ENCODE results near the gene CHAF1A.

CHAF1A gene

GRCh38 chr19:4443966-4444764 lies 41.7 kb downstream of the CHAF1A start:
- DNase-seq = no peak

DNA sequence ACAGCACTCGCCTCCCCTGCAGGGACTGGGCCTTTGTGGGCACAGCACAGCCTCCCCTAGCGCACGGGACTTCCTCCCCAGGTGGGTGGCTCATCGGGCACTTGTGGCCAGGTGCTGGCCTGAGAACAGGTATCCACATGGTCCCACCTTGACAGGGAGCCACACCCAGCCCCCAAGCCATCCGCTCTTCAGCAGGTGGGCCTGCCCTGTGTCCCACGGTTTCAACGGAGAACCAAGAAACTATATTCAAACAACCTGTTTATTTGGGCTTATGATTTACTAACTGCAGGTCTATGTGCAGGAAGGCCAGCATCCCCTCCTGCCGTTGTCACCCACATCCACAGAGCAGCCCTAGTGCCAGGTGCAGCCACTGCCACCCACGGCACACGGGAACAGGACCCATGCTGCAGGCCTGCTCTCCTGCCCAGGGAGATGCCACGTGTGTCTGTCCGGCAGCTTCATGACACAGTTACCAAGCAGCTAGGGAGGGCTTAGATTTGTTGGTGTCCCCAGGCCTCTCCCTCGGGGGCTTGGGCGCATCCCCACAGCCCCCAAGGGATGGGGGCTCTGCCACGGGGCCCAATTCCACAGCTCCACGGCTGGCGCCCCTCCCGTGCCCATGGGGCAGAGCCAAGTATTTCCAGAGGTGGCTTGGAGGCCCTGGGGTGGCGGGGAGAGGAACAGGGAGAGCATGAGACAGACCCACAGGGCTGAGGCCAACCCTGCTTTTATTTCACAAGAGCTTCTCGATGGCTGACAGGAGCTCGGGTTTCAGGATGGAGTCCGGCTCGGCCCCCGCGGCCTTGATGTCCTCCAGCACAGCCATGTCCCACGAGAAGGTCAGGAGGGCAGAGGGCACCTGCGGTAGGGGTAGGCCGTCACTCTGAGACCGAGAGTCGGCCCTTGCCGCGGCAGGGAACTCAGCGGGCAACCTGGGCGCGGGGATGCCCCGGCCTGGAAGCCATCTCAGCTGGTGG lies 42.6 kb downstream of the CHAF1A start:
- no peak for DNase-seq

GRCh38 chr19:4445963-4446703 lies 43.7 kb downstream of the CHAF1A start:
- DNase-seq = no peak

- DNase-seq = no peak
These were observed 44.3 kb downstream of the CHAF1A start for GRCh38 chr19:4446704-4447200.

GRCh38 chr19:4447327-4448146 lies 45.1 kb downstream of the CHAF1A start:
- DNase-seq = no peak

DNA sequence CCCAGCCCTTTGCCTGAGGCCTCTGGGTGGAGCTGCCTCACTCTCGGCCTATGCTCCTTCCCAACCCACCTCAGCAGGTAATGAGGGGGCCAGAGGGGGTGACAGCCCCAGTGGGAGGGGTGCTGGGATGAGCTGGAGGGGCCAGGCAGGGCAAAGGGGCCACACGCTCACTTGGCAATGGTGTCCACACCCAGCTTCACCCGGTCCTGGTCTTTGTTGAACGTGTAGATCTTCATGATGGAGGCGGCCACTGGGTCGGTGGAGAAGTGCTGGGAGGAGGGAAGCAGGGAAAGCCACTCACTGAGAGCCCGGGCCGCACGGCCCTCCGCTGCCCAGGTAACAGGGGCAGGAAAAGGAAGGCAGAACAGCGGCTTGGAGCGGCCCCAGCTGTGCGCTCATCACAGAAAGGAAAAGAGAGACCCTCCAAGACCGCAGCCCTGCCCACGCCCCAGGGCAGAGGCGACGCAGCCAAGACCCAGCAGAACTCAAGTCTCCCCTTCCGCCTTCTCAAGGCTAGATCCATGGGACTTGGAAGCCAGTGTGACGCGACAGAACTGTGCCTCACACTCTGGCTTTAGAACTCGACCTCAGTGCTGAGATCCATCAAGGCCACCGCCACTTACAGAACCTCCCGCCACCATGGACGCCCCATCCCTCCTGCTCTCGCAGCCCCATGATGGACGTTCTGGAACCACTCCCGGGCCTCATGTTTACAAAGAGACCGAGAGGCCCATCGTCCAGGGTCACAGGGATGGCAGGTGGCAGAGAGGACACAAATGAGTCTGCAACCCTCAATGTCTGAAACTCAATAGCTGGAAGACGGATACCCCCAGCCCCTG lies 45.9 kb downstream of the CHAF1A start:
- no peak for DNase-seq

GRCh38 chr19:4449022-4449638 lies 46.7 kb downstream of the CHAF1A start:
- no peak for DNase-seq

DNA sequence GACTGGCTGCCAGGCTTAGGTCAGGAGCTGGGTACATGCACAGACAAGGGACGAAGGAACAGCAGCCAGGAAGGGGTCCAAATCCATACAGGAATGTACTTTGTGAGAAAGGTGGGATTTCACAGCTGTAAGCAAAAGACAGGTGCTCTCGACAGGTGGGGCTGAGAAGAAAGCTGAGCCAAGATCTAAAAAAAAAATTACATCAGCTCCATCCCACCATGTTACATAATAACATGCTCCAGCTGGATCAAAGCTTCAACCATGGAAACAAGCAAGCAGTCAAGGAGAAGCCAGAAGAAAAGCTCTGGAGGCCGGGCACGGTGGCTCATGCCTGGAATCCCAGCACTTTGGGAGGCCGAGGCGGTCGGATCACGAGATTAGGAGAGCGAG lies 47.2 kb downstream of the CHAF1A start:
- no peak for DNase-seq

- no peak for DNase-seq
These were observed 50.0 kb downstream of the CHAF1A start for GRCh38 chr19:4452230-4452990.

- DNase-seq = no peak
These were observed 51.1 kb downstream of the CHAF1A start for GRCh38 chr19:4453232-4454179.

DNA sequence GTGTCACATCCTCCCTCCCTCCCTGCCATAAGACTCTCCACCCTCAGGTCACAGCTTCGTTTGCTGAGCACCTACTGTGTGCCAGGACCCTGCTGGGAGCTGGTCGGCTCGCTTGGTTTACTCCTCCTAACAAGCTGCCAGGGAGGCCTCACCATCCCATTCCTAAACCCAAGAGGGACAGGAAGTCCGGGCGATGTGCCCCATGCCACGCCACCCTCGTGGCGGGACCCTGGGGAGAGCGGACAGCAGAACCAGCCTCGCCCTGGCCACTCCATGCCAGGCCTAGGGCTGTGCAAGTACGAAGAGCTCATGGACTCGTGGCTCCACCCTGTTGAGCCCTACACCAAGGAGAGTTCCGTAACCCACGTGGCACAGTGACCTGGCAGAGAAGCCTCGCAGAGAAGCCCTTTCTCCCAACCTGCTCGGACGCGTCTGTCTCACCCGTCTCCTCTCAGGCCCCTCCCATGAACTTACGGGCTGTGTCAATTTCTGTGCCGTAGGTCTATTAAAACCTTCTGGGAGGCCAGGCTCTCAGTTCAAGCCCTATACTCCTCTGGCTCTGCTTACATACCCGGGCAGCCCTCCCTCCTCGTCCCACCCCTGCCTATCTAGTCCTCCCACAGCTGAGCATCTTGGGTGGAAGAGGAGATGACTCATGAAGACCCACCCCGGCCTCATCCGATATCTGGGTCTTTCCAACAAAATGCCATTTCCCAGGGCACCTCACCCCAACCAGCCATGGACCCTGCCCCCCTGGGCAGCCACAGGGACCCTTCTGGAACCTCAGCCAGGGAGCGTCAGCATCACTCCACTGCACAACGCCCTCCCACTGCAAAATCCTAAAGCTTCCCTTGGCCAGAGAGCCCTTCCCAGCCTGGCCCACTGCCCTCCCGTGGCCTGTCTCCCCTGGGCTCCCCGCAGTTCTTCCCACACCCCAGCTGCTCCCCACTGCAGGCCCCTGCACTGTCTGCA lies 52.6 kb downstream of the CHAF1A start:
- DNase-seq = no peak

DNA sequence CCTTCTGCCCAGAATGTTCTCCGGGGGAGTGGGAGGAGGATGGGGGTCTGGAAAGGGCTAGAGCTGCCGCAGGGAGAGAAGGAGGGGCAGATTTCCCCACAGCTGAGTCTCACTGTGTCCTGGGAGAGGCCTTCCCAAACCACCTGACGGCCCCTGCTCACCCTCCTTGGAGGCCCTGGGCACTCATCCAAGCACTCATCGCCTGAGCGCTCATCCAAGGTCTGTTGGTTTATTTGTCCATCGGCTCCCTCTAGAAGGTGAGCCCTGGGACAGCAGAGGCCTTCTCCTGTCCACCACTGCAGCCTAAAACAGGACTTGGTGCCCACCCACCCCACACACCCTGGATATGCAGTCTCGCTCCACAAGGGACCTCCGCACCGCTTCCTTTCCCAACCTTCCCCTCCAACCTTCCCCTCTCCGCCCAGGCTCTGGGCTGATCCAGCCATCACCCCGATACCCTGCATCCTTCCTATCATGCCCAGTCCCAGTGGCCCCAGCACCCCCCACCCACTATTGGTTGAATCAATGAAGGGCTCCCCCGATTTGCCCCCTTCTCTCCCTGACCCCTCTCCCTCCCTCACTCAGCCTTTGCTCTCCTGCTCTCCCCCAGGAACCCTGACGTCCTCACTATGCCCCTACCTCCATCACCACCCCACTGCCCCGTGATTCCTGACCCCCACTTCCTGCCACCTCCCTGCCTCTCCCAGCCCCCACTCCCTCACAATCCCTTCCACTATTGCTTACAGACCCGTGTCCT lies 53.5 kb downstream of the CHAF1A start:
- no peak for DNase-seq

DNA sequence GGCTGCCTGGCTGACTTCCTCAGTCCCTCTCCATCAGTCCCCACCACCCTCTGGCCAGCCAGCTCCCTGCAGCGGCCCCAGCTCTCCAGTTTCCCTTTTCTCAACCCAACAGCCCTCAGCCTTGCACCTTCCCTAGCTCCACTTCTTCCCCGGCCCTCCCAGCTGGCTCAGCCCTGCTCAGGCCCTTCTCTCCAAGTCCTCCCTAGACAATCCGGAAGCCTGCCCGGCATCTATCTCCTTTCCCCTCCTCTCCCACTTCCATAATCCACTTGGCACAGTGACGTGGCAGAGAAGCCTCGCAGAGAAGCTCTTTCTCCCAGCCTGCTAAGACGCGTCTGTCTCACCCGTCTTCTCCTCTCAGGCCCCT lies 54.0 kb downstream of the CHAF1A start:
- no peak for DNase-seq

GRCh38 chr19:4456843-4457653 lies 54.6 kb downstream of the CHAF1A start:
- peak; percentile 10 for DNase-seq

GRCh38 chr19:4457654-4458395 lies 55.4 kb downstream of the CHAF1A start, which contains the start of gene UBXN6:
Gene UBXN6 (minus strand): TSS chr19:4457794. CDS start chr19:4457697, 97 bp downstream.
- DNase-seq = peak; percentile 100

Data from CD4-positive, alpha-beta T cell treated with Interleukin-4 for 4 hours (primary cell).